Colonic mucosa (tissue), 4 donors: ENCODE results near the gene PPP1R8. TPM values are rescaled to one million over a fixed set of nuclear protein-coding genes. Genes with fewer than 3 reads are reported as not detected.

ENCODE experiments used
- DNase-seq: peaks from one replicate; pipeline ENCODE4 v3.0.0-alpha.2; 2020
- H3K27ac ChIP-seq: fragments of 200-600 bp; one replicate; pipeline ENCODE4 v1.8.0; 2021
- H3K27me3 ChIP-seq: fragments of 200-600 bp; one replicate; pipeline ENCODE4 v1.8.0; 2021
- H3K36me3 ChIP-seq: fragments of 200-600 bp; one replicate; pipeline ENCODE4 v1.8.0; 2021
- H3K4me1 ChIP-seq: fragments of 200-600 bp; one replicate; pipeline ENCODE4 v1.8.0; 2021; ENCODE audit warnings: mild to moderate bottlenecking
- H3K4me3 ChIP-seq: fragments of 200-600 bp; one replicate; pipeline ENCODE4 v1.8.0; 2021
- H3K9ac ChIP-seq, 2 donors: one replicate each; pipeline ENCODE4 v1.7.0; 2013; ENCODE audit warnings: control low read depth in 2 of 2, low read depth in 2 of 2, low read length in 2 of 2
- H3K9me3 ChIP-seq: fragments of 200-600 bp; one replicate; pipeline ENCODE4 v1.8.0; 2021
- CTCF ChIP-seq: fragments of 200-600 bp; IDR thresholded peaks from one replicate; pipeline ENCODE4 v1.8.0; 2022; ENCODE audit warnings: antibody characterized with exemption, mild to moderate bottlenecking
- intact Hi-C: fragments of 100-400 bp; cut with DNase I; formaldehyde crosslinking; loops from one replicate; pipeline ENCODE4 v1.14.1; 2022
- total RNA-seq, 2 donors: library from RNA; stranded (reverse); fragmentation: NEBNext Ultra II Directional in 1 of 2; extraction: Animal tissue kit (Norgen Biotek cat#: 25700) in 1 of 2; gene quantifications; one replicate each; pipeline ENCODE4 v1.2.1, GENCODE V29; 2021
- donor health status: healthy.
- donor health status: DM: no; HTN: no; CAD: no.
- donor health status: DM: no; HTN: no; CAD: no.

Gene PPP1R8
- total RNA-seq, 2 donors from 2014 or later = 31.8 to 39.2 TPM

- H3K27me3 ChIP-seq = no peaks in the 10 kb centered on the region
- H3K27ac ChIP-seq = no peak overlapping the region
- no peaks in the 10 kb centered on the region for H3K4me1 ChIP-seq
- H3K9ac ChIP-seq = no peak overlapping the region
- no peak for DNase-seq
- H3K9me3 ChIP-seq = no peaks in the 10 kb centered on the region
- H3K36me3 ChIP-seq = no peaks in the 10 kb centered on the region
- intact Hi-C loops = no loop called here
- no peak overlapping the region for H3K4me3 ChIP-seq
- TF ChIP-seq CTCF = no peak
Observed at GRCh38 chr1:27862004-27862403, 31.4 kb downstream of the PPP1R8 start.

- Histone ChIP-seq H3K9ac (peak overlapping the region in 1 of 2 donors; percentile 35), H3K4me1 (no peaks in the 10 kb centered on the region), H3K27ac (peak overlapping the region; percentile 35), H3K36me3 (no peaks in the 10 kb centered on the region), H3K27me3 (no peaks in the 10 kb centered on the region), H3K9me3 (no peaks in the 10 kb centered on the region), H3K4me3 (no peak overlapping the region)
- TF ChIP-seq CTCF = no peak
- peak; percentile 46 for DNase-seq
- intact Hi-C loops = no loop called here
Observed at GRCh38 chr1:27862671-27863537, 32.3 kb downstream of the PPP1R8 start.

- Histone ChIP-seq H3K4me1 (no peaks in the 10 kb centered on the region), H3K36me3 (no peaks in the 10 kb centered on the region), H3K9ac (peak overlapping the region in 1 of 2 donors; percentile 7), H3K27me3 (no peaks in the 10 kb centered on the region), H3K4me3 (no peak overlapping the region), H3K9me3 (no peaks in the 10 kb centered on the region), H3K27ac (peak overlapping the region; percentile 35)
- no peak for DNase-seq
- intact Hi-C loops = no loop called here
- TF ChIP-seq CTCF = no peak
Observed at GRCh38 chr1:27863538-27863915, 32.9 kb downstream of the PPP1R8 start.

GRCh38 chr1:27864264-27864895, 33.8 kb downstream of the PPP1R8 start:
- H3K27ac ChIP-seq = peak overlapping the region; percentile 35
- peak overlapping the region in 1 of 2 donors; percentile 12 for H3K9ac ChIP-seq
- no peak for TF ChIP-seq CTCF
- H3K4me1 ChIP-seq = no peaks in the 10 kb centered on the region
- H3K4me3 ChIP-seq = no peak overlapping the region
- no peaks in the 10 kb centered on the region for H3K27me3 ChIP-seq
- no peaks in the 10 kb centered on the region for H3K9me3 ChIP-seq
- no peaks in the 10 kb centered on the region for H3K36me3 ChIP-seq
- intact Hi-C loops = no loop called here
- DNase-seq = no peak

- DNase-seq = no peak
Observed at GRCh38 chr1:27865821-27866220, 35.2 kb downstream of the PPP1R8 start.

More at GRCh38 chr1:27865821-27866220, 35.2 kb downstream of the PPP1R8 start:
- no peak for TF ChIP-seq CTCF
- H3K4me1 ChIP-seq = no peaks in the 10 kb centered on the region
- H3K4me3 ChIP-seq = no peak overlapping the region
- H3K36me3 ChIP-seq = no peaks in the 10 kb centered on the region
- intact Hi-C loops = no loop called here
- no peaks in the 10 kb centered on the region for H3K9me3 ChIP-seq
- no peak overlapping the region for H3K9ac ChIP-seq
- H3K27me3 ChIP-seq = no peaks in the 10 kb centered on the region
- H3K27ac ChIP-seq = no peak overlapping the region
